ENCODE measurements around the gene CLIC5.

CLIC5 gene

GRCh38 chr6:46025573-46025972 is 9.9 kb upstream of the CLIC5 start:
- in situ Hi-C loops (cut with HindIII; ENCODE audit: low sequenced_read_pairs): no loop called here
- no peak for TF ChIP-seq CTCF (IDR thresholded peaks at IDR 0.05; ENCODE audit: low read depth, low read length)
- H3K4me3 ChIP-seq (ENCODE audit: low read depth, low read length): no peak overlapping the region
- DNase-seq (ENCODE audit: low read depth, low spot score): no peak

- no peak overlapping the region for H3K4me3 ChIP-seq (ENCODE audit: low read depth, low read length)
- in situ Hi-C loops (cut with HindIII; ENCODE audit: low sequenced_read_pairs): no loop called here
- no peak for TF ChIP-seq CTCF (IDR thresholded peaks at IDR 0.05; ENCODE audit: low read depth, low read length)
- DNase-seq (ENCODE audit: low read depth, low spot score): no peak
These were observed 8.6 kb upstream of the CLIC5 start for GRCh38 chr6:46024124-46024769.

GRCh38 chr6:46023216-46023915 is 7.7 kb upstream of the CLIC5 start:
- no peak for TF ChIP-seq CTCF (IDR thresholded peaks at IDR 0.05; ENCODE audit: low read depth, low read length)
- H3K4me3 ChIP-seq (ENCODE audit: low read depth, low read length): no peak overlapping the region
- no peak for DNase-seq (ENCODE audit: low read depth, low spot score)
- in situ Hi-C loops (cut with HindIII; ENCODE audit: low sequenced_read_pairs): no loop called here

- no peak overlapping the region for H3K4me3 ChIP-seq (ENCODE audit: low read depth, low read length)
- DNase-seq (ENCODE audit: low read depth, low spot score): no peak
- in situ Hi-C loops (cut with HindIII; ENCODE audit: low sequenced_read_pairs): no loop called here
- TF ChIP-seq CTCF (IDR thresholded peaks at IDR 0.05; ENCODE audit: low read depth, low read length): no peak
These were observed 6.7 kb upstream of the CLIC5 start for GRCh38 chr6:46022106-46022948.

- DNase-seq (ENCODE audit: low read depth, low spot score): no peak
- TF ChIP-seq CTCF (IDR thresholded peaks at IDR 0.05; ENCODE audit: low read depth, low read length): no peak
- no peak overlapping the region for H3K4me3 ChIP-seq (ENCODE audit: low read depth, low read length)
- in situ Hi-C loops (cut with HindIII; ENCODE audit: low sequenced_read_pairs): no loop called here
These were observed 2.1 kb upstream of the CLIC5 start for GRCh38 chr6:46017726-46018125.

GRCh38 chr6:46016063-46016608 is 476 bp upstream of the CLIC5 start:
- in situ Hi-C loops (cut with HindIII; ENCODE audit: low sequenced_read_pairs): no loop called here
- DNase-seq (ENCODE audit: low read depth, low spot score): no peak
- no peak overlapping the region for H3K4me3 ChIP-seq (ENCODE audit: low read depth, low read length)
- no peak for TF ChIP-seq CTCF (IDR thresholded peaks at IDR 0.05; ENCODE audit: low read depth, low read length)

Data from astrocyte of the spinal cord (primary cell).